WTC11 (cell line): ENCODE measurements around the gene CD1D.

Experiments used
- FOXJ3 ChIP-seq: sonication (generic); formaldehyde crosslinking; IDR thresholded peaks from 2 replicates; pipeline ENCODE4 v1.9.0; 2021; ENCODE audit warnings: missing genetic modification reagents, mild to moderate bottlenecking, borderline replicate concordance
- MAX ChIP-seq: sonication (generic); formaldehyde crosslinking; IDR thresholded peaks from 2 replicates; pipeline ENCODE4 v1.8.0; 2022; ENCODE audit warnings: mild to moderate bottlenecking, missing genetic modification reagents
- RELA ChIP-seq: sonication (generic); formaldehyde crosslinking; IDR thresholded peaks from 2 replicates; pipeline ENCODE4 v1.8.1; 2022; ENCODE audit warnings: missing genetic modification reagents, mild to moderate bottlenecking, borderline replicate concordance
- USF1 ChIP-seq: sonication (generic); formaldehyde crosslinking; IDR thresholded peaks from 2 replicates; pipeline ENCODE4 v1.8.0; 2022; ENCODE audit warnings: mild to moderate bottlenecking, missing genetic modification reagents
- TF ChIP-seq, protein P1 (sequence below): fragments of 200-600 bp; IDR thresholded peaks from 2 replicates; pipeline ENCODE4 v1.8.0; 2022; ENCODE audit warnings: antibody characterized with exemption
- TF ChIP-seq, protein P2 (sequence below): sonication (generic); formaldehyde crosslinking; IDR thresholded peaks from 2 replicates; pipeline ENCODE4 v1.8.1; 2023; ENCODE audit warnings: mild to moderate bottlenecking, missing genetic modification reagents, moderate library complexity

GRCh38 chr1:158159597-158159996, 21.1 kb upstream of the CD1D start:
- TF ChIP-seq, protein P1, sequence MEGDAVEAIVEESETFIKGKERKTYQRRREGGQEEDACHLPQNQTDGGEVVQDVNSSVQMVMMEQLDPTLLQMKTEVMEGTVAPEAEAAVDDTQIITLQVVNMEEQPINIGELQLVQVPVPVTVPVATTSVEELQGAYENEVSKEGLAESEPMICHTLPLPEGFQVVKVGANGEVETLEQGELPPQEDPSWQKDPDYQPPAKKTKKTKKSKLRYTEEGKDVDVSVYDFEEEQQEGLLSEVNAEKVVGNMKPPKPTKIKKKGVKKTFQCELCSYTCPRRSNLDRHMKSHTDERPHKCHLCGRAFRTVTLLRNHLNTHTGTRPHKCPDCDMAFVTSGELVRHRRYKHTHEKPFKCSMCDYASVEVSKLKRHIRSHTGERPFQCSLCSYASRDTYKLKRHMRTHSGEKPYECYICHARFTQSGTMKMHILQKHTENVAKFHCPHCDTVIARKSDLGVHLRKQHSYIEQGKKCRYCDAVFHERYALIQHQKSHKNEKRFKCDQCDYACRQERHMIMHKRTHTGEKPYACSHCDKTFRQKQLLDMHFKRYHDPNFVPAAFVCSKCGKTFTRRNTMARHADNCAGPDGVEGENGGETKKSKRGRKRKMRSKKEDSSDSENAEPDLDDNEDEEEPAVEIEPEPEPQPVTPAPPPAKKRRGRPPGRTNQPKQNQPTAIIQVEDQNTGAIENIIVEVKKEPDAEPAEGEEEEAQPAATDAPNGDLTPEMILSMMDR, result no peak
- TF ChIP-seq FOXJ3 (CRISPR knock-in tag) (no peak), USF1 (no peak), RELA (CRISPR knock-in tag) (no peak), MAX (CRISPR knock-in tag) (no peak)
- TF ChIP-seq, protein P2, sequence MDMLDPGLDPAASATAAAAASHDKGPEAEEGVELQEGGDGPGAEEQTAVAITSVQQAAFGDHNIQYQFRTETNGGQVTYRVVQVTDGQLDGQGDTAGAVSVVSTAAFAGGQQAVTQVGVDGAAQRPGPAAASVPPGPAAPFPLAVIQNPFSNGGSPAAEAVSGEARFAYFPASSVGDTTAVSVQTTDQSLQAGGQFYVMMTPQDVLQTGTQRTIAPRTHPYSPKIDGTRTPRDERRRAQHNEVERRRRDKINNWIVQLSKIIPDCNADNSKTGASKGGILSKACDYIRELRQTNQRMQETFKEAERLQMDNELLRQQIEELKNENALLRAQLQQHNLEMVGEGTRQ, result no peak
